HS-5 (cell line): ENCODE measurements around the gene SLC5A1.
"Not testable (repeated sequence)": the region's sequence is repeated elsewhere in the genome, so short reads cannot be mapped to it uniquely, and the experiment has no call there.

Source experiments
- DNase-seq: peaks from one replicate; pipeline ENCODE4 v3.0.0-alpha.2; 2012; ENCODE audit warnings: low read depth

SLC5A1 gene

DNA sequence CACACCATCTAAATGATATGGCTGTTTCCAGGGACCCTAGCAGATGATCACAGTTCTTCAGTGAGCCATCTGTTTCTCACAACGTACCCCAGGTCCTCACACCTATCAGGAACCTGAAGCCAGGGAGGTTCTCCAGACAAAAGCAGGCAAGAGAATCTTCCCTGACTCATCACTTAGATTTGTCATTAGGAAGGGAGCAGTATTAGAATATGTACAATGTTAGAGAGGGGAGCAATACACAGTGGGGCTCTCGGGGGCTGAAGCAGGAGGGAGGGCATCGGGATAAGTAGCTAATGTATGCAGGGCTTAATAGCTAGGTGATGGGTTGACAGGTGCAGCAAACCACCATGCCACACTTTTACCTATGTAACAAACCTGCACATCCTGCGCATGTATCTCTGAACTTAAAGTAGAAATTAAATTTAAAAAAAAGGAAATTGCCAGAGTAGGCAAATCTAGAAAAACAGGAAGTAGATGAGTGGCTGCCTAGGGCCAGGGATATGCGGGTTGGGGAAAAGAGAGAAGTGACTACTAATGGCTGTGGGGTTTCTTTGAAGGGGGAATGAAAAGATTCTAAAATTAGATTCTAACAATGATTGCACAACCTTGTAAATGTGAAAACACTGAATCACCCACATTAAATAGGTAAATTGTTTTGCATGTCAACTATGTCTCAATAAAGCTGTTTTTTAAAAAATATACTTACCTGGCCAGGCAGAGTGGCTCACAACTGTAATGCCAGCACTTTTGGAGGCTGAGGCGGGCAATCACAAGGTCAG, 101.6 kb downstream of the SLC5A1 start:
- DNase-seq: no peak

DNA sequence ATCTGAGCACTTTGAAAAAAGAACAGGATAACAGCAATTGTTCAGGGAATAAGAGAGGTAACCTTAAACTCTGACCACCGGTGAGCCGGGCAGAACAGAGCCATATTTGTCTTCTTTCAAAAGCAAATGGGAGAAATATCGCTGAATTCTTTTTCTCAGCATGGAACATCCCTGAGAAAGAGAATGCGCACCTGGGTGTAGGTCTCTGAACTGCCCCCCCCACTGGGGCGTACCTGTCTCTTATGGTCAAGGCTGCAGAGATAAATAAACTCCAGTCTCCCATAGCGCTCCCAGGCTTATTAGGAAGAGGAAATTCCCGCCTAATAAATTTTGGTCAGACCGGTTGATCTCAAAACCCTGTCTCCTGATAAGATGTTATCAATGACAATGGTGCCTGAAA, 104.1 kb downstream of the SLC5A1 start:
- DNase-seq: not testable (repeated sequence)

DNA sequence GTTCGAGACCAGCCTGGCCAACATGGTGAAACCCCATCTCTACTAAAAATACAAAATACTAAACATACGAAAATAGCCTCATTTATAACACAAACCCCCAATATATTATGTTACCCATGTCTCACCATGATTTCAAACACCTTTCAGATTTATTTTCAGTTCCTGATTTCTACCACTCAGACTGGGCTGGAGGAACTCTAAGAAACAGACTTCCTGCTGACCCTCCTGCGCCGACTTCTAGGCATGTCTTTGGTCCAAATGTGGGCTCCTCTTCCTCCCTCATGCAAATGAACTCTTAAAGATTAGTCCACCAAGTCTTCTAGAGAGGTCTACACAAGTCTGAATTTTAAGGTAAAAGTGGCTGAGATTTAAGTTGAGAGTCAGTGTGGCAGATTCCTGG, 105.3 kb downstream of the SLC5A1 start:
- not testable (repeated sequence) for DNase-seq

DNA sequence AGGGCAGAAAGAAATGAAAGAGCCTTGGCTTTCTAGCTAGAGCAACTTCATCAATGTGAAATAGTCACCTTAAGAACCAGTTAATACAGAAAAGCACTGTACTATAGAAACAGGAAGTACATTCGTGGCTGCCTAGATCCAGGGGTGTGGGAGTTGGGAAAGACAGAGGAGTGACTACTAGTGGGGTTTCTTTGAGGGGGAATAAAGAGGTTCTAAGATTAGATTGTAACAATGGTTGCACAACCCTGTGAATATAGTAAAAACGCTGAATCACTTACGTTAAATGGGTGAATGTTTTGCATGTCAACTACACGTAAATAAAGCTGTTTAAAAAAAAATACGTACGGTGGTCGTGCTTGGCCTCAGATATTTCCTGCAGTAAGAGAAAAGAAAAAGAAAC, 107.6 kb downstream of the SLC5A1 start:
- not testable (repeated sequence) for DNase-seq

DNA sequence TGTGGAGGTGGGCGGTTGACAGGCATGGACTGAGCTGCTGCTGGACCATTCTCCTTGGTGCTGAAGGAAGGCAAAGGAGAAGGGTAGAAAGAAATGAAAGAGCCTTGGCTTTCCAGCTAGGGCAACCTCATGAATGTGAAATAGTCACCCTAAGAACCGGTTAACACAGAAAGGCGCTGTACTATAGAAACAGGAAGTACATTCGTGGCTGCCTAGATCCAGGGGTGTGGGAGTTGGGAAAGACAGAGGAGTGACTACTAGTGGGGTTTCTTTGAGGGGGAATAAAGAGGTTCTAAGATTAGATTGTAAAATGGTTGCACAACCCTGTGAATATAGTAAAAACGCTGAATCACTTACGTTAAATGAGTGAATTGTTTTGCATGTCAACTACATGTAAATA, 108.6 kb downstream of the SLC5A1 start:
- not testable (repeated sequence) for DNase-seq

DNA sequence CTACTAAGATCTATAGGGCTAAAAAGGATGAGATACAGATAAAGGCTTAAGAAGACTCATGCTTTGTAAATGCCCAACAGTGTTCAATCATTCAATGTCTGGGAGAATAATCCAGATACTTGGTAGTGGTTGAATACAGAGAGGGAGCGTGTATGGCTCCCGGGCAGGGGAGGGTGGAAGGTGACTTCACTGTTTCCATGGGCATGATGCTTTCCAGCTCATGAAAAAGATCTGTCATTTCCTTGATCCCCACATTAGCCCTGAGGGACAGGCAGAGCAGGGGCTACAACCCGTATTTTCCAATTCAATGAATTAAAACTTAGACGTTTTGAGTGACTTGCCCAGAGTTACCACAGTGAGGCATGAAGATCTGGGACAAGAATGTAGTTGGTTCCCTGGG, 111.7 kb downstream of the SLC5A1 start:
- DNase-seq: not testable (repeated sequence)

DNA sequence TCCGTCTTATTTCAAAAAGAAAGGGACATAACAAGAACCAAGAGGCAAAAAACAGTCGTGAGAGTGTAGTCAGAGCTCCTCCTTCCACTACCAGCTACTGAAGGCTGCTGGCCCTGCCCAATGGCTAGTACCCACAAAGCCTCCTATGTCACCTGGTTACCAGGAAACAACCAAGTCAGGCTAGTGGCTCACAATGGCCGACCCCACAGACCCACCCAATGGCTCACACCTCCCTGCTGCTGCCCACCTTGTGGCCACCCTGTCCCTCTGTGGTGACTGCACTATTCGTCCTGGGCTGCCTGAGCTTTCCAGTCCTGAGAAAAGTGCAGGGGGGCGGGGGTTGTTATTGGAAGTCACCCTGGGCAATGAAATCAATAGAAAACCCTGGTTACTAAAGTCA, 114.6 kb downstream of the SLC5A1 start:
- not testable (repeated sequence) for DNase-seq

DNA sequence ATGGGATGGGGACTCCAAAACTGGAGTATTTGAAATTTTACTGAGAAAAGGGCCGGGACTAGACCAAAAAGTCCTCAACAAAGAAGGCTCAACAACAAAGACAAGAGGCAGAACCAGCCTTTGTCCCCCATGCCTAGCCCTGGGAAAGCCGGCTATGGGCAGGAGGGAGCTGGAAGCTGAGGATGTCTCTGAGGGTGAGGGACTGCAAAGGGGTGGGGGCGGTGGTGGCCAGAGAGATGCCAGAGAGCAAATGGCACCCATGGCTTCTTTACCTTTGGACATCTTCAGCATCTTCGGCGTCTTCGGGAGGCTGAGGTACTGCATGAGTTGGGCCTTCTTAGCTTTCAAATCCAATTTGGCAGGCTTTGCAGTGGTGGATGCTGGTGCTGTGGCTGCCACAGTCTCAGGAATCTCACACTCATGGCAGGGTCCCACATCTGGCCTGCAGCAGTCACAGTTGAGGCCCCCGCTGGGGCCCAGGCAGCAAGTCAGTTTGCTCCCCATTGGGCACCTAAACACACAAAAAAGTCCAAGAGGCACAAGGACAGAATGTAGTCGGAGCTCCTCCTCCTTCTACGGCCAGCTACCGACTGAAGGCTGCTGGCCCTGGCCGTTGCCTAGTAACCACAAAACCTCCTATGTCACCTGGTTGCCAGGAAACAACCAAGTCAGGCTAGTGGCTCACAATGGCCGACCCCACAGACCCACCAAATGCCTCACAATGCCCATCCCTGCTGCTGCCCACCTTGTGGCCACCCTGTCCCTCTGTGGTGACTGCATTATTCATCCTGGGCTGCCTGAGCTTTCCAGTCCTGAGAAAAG, 115.9 kb downstream of the SLC5A1 start, which contains the start of gene C22orf42:
TSS of gene C22orf42 (minus strand) at position 592 of the 822 bp plus-strand sequence. CDS start at position 504, 88 bp downstream.
- no peak for DNase-seq

DNA sequence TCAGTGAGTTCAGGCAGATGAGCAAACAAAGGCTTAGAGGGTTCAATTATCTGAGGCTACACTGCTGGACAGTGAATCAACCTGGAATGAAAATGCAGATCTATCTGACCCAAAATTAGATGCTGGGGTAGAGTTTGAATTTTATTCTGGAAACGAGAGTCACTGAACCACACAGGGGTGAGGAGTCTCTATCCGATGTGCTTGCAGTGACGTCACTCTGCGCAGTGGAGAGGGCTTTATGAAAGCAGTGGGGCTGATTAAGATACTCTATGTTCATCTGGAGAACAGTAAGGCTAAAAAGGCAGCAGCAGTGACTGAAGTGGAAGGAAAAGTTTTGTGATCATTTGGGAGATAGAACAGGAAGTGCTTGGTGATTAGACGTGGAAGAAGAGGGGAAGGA, 117.3 kb downstream of the SLC5A1 start:
- DNase-seq: not testable (repeated sequence)
